Astrocyte (in vitro differentiated cells and primary cell): Measurements from ENCODE around the gene PTTG2. TPM values are rescaled to one million over a fixed set of nuclear protein-coding genes. Genes with fewer than 3 reads are reported as not detected.
A peak's percentile ranks its signal among the peaks of the same experiment; 100 is the strongest.

Source experiments
- DNase-seq: peaks from one replicate; pipeline ENCODE4 v3.0.0-alpha.2; 2010; ENCODE audit warnings: low read depth
- FAIRE-seq: peaks from 2 replicates; lab custom pipeline; 2011; peaks lifted over from hg19 to GRCh38; lab: Jason Lieb, UNC
- H2AFZ ChIP-seq: 2 replicates; pipeline ENCODE4 v1.6.0; 2012; ENCODE audit warnings: low read depth, low read length, inconsistent platforms
- H3K27ac ChIP-seq: 2 replicates; pipeline ENCODE4 v1.5.1; 2011; ENCODE audit warnings: low read depth, low read length, inconsistent platforms
- H3K27me3 ChIP-seq: 2 replicates; pipeline ENCODE4 v1.6.0; 2011; ENCODE audit warnings: low read length, inconsistent platforms; ENCODE audit not compliant: insufficient read depth
- H3K36me3 ChIP-seq: 2 replicates; pipeline ENCODE4 v1.5.1; 2011; ENCODE audit warnings: low read length, inconsistent platforms; ENCODE audit not compliant: insufficient read depth
- H3K4me1 ChIP-seq: 2 replicates; pipeline ENCODE4 v1.5.1; 2011; ENCODE audit warnings: low read length, inconsistent platforms; ENCODE audit not compliant: insufficient read depth
- H3K4me2 ChIP-seq: 2 replicates; pipeline ENCODE4 v1.6.0; 2012; ENCODE audit warnings: low read length, inconsistent platforms
- H3K4me3 ChIP-seq: 2 replicates; pipeline ENCODE4 v1.5.1; 2011; ENCODE audit warnings: low read depth, mild to moderate bottlenecking, low read length, inconsistent platforms; ENCODE audit not compliant: insufficient read depth
- H3K79me2 ChIP-seq: 2 replicates; pipeline ENCODE4 v1.6.0; 2012; ENCODE audit warnings: mild to moderate bottlenecking, low read length, inconsistent platforms; ENCODE audit not compliant: insufficient read depth
- H3K9ac ChIP-seq: 2 replicates; pipeline ENCODE4 v1.6.0; 2012; ENCODE audit warnings: mild to moderate bottlenecking, low read length, inconsistent platforms
- H3K9me3 ChIP-seq: 2 replicates; pipeline ENCODE4 v1.5.1; 2012; ENCODE audit warnings: low read depth, mild to moderate bottlenecking, low read length, inconsistent platforms; ENCODE audit not compliant: insufficient read depth
- H4K20me1 ChIP-seq: 2 replicates; pipeline ENCODE4 v1.6.0; 2012; ENCODE audit warnings: low read length, inconsistent platforms; ENCODE audit not compliant: insufficient read depth
- H3K27ac Mint-ChIP-seq: one replicate; pipeline ENCODE4 v1.8.0; 2021; ENCODE audit warnings: mild to moderate bottlenecking, mixed read lengths; ENCODE audit not compliant: unreplicated experiment
- H3K27me3 Mint-ChIP-seq: one replicate; pipeline ENCODE4 v1.8.0; 2021; ENCODE audit warnings: low read depth, mixed read lengths; ENCODE audit not compliant: unreplicated experiment
- H3K36me3 Mint-ChIP-seq: one replicate; pipeline ENCODE4 v1.8.0; 2021; ENCODE audit warnings: low read depth, mixed read lengths; ENCODE audit not compliant: unreplicated experiment
- H3K4me1 Mint-ChIP-seq: one replicate; pipeline ENCODE4 v1.8.0; 2021; ENCODE audit warnings: low read depth, mixed read lengths; ENCODE audit not compliant: unreplicated experiment
- H3K4me3 Mint-ChIP-seq: one replicate; pipeline ENCODE4 v1.8.0; 2021; ENCODE audit warnings: mild to moderate bottlenecking, moderate library complexity, mixed read lengths; ENCODE audit not compliant: unreplicated experiment
- H3K9me3 Mint-ChIP-seq: one replicate; pipeline ENCODE4 v1.8.0; 2021; ENCODE audit warnings: mild to moderate bottlenecking, mixed read lengths; ENCODE audit not compliant: unreplicated experiment
- CTCF ChIP-seq: IDR thresholded peaks from 2 replicates; pipeline ENCODE4 v1.5.1; 2011; ENCODE audit warnings: low read depth, mild to moderate bottlenecking, inconsistent platforms, low read length, moderate library complexity; ENCODE audit not compliant: insufficient read depth
- EZH2 ChIP-seq: IDR thresholded peaks from 2 replicates; pipeline ENCODE4 v1.6.1; 2012; ENCODE audit warnings: mild to moderate bottlenecking, low read length, inconsistent platforms; ENCODE audit not compliant: insufficient read depth
- total RNA-seq: library from RNA; stranded (reverse); gene quantifications from 2 replicates; pipeline ENCODE4 v1.2.1, GENCODE V29; 2021

The PTTG2 gene
- total RNA-seq, 1 donor from 2014 or later = not detected

GRCh38 chr4:37928426-37929416 is 31.5 kb upstream of the PTTG2 start:
- DNase-seq (peak; percentile 36), FAIRE-seq (no peak)
- H3K27ac Mint-ChIP-seq = no peak overlapping the region
- Histone ChIP-seq H3K9me3 (no peaks in the 10 kb centered on the region), H3K79me2 (no peaks in the 10 kb centered on the region), H3K9ac (no peak overlapping the region), H3K27me3 (no peaks in the 10 kb centered on the region), H3K4me2 (peak overlapping the region; percentile 44), H2AFZ (no peak overlapping the region), H4K20me1 (no peaks in the 10 kb centered on the region), H3K4me1 (peaks cover 14% of the 10 kb centered on the region), H3K27ac (no peak overlapping the region), H3K36me3 (no peaks in the 10 kb centered on the region), H3K4me3 (no peak overlapping the region)
- H3K27me3 Mint-ChIP-seq = peaks cover 4% of the 10 kb centered on the region
- H3K4me1 Mint-ChIP-seq = peaks cover 6% of the 10 kb centered on the region
- H3K4me3 Mint-ChIP-seq = no peak overlapping the region
- peaks cover 1% of the 10 kb centered on the region for H3K9me3 Mint-ChIP-seq
- no peaks in the 10 kb centered on the region for H3K36me3 Mint-ChIP-seq
- TF ChIP-seq CTCF (no peak), EZH2 (no peak)

- Mint-ChIP-seq H3K4me1 (peaks cover 4% of the 10 kb centered on the region), H3K27me3 (peaks cover 6% of the 10 kb centered on the region), H3K4me3 (no peak overlapping the region), H3K9me3 (peaks cover 1% of the 10 kb centered on the region), H3K27ac (no peak overlapping the region), H3K36me3 (no peaks in the 10 kb centered on the region)
- no peak overlapping the region for H3K4me2 ChIP-seq
- DNase-seq (no peak), FAIRE-seq (no peak)
- no peak overlapping the region for H2AFZ ChIP-seq
- H3K4me1 ChIP-seq = peaks cover 8% of the 10 kb centered on the region
- H4K20me1 ChIP-seq = no peaks in the 10 kb centered on the region
- H3K9me3 ChIP-seq = no peaks in the 10 kb centered on the region
- TF ChIP-seq EZH2 (no peak), CTCF (no peak)
- H3K79me2 ChIP-seq = no peaks in the 10 kb centered on the region
- H3K27ac ChIP-seq = no peak overlapping the region
- no peak overlapping the region for H3K4me3 ChIP-seq
- no peaks in the 10 kb centered on the region for H3K36me3 ChIP-seq
- H3K27me3 ChIP-seq = no peaks in the 10 kb centered on the region
- H3K9ac ChIP-seq = no peak overlapping the region
These were observed 26.1 kb upstream of the PTTG2 start for GRCh38 chr4:37934096-37934495.

- Mint-ChIP-seq H3K9me3 (peaks cover 1% of the 10 kb centered on the region), H3K36me3 (no peaks in the 10 kb centered on the region), H3K27ac (no peak overlapping the region), H3K4me1 (peaks cover 4% of the 10 kb centered on the region), H3K4me3 (no peak overlapping the region), H3K27me3 (peaks cover 6% of the 10 kb centered on the region)
- Histone ChIP-seq H3K4me3 (no peak overlapping the region), H3K36me3 (no peaks in the 10 kb centered on the region), H3K4me2 (no peak overlapping the region), H3K9ac (no peak overlapping the region), H3K79me2 (no peaks in the 10 kb centered on the region), H4K20me1 (no peaks in the 10 kb centered on the region), H3K27me3 (no peaks in the 10 kb centered on the region), H2AFZ (no peak overlapping the region), H3K9me3 (no peaks in the 10 kb centered on the region), H3K27ac (no peak overlapping the region), H3K4me1 (peaks cover 8% of the 10 kb centered on the region)
- DNase-seq (no peak), FAIRE-seq (no peak)
- no peak for TF ChIP-seq EZH2
- TF ChIP-seq CTCF = no peak
These were observed 25.6 kb upstream of the PTTG2 start for GRCh38 chr4:37934609-37935008.
